ENCODE measurements around the gene YJU2.

The YJU2 gene

DNA sequence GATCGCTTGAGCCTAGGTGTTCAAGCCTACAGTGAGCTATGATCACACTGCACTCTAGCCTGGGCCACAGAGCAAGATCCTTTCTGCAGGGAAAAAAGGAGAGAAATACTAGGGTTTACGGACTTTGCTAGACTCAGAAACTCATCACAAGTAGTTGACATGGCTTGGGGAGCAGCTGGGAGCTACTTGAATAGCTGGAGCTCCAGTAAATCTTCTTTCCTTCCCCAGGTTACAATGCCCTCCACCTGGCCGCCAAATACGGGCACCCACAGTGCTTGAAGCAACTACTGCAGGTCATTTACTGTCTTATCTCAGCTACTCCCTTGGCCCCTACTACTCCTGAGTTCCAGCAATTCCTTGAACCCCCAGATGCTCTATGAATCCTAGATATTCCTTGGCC, 45.1 kb upstream of the YJU2 start:
- TF ChIP-seq, protein P1, sequence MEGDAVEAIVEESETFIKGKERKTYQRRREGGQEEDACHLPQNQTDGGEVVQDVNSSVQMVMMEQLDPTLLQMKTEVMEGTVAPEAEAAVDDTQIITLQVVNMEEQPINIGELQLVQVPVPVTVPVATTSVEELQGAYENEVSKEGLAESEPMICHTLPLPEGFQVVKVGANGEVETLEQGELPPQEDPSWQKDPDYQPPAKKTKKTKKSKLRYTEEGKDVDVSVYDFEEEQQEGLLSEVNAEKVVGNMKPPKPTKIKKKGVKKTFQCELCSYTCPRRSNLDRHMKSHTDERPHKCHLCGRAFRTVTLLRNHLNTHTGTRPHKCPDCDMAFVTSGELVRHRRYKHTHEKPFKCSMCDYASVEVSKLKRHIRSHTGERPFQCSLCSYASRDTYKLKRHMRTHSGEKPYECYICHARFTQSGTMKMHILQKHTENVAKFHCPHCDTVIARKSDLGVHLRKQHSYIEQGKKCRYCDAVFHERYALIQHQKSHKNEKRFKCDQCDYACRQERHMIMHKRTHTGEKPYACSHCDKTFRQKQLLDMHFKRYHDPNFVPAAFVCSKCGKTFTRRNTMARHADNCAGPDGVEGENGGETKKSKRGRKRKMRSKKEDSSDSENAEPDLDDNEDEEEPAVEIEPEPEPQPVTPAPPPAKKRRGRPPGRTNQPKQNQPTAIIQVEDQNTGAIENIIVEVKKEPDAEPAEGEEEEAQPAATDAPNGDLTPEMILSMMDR (IDR thresholded peaks at IDR 0.05; ENCODE audit: insufficient read depth, low read depth, low read length, missing control alignments): no peak
- no peak for DNase-seq (ENCODE audit: low read depth)

DNA sequence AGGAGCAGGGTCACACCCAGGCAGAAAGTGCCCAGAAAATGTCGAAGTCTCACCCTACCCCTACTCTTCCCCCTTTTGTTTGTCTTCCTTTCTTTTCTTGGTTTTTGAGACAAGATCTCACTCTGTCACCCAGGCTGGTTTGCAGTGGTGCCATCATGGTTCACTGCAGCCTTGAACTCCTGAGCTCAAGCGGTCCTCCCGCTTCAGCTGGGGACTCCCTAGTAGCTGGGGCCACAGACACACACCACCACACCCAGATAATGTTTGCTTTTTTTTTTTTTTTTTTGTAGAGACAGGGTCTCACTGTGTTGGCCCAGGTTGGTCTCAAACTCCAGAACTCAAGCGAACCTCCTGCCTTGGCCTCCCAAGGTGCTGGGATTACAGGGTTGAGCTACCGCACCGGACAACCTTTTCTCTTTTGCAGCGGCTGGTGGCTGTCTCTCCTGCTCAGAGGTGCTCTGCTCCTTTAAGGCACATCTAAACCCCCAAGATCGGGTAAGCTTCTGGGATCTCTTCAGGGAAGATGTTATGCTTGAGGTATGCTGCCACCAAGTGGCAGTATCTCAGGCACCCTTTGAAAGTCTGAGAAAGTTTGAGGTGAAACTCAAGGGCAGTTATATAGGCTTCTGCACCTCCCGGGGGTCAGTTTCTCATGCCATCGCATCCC, 39.9 kb upstream of the YJU2 start:
- DNase-seq (ENCODE audit: low read depth): peak; percentile 59

More for the DNA sequence above, 45.1 kb upstream of the YJU2 start:
- H3K4me3 ChIP-seq (ENCODE audit: low read depth, low read length): no peak overlapping the region

DNA sequence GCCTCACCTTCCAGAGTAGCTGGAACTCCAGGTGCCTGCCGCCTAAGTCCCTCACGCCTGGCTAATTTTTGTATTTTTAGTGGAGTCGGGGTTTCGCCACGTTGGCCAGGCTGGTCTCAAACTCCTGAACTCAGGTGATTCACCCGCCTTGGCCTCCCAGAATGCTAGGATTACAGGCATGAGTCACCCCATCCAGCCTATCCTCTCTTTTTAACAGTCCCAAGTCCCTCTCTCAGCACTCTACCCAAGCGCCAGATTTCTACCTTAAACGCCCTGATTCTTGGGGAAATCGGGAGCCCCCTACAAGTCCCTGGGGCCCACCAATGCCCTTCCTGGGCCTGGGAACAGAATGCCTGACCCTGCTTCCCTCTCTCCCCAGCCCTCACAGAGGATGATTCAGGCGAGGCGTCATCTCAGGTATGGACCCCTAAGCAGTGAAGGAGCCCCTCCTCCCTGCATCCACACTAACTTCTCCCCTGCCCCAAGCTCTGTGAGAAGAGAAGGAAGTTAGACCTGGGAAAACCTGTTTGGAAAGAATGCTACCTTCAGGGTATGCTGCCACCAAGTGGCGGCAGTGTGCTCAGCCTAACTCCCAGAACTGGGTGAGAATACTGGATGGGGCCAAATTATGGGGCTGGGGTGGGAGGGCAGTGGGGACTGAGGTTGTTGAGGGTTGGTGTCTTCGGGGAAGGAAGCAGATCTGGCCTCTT, 38.3 kb upstream of the YJU2 start:
- DNase-seq (ENCODE audit: low read depth): no peak
- TF ChIP-seq, protein P1 (IDR thresholded peaks at IDR 0.05; ENCODE audit: insufficient read depth, low read depth, low read length, missing control alignments): peak; percentile 63
- no peak overlapping the region for H3K4me3 ChIP-seq (ENCODE audit: low read depth, low read length)

More for the DNA sequence above, 39.9 kb upstream of the YJU2 start:
- H3K4me3 ChIP-seq (ENCODE audit: low read depth, low read length): no peak overlapping the region
- TF ChIP-seq, protein P1 (IDR thresholded peaks at IDR 0.05; ENCODE audit: insufficient read depth, low read depth, low read length, missing control alignments): peak; percentile 41

DNA sequence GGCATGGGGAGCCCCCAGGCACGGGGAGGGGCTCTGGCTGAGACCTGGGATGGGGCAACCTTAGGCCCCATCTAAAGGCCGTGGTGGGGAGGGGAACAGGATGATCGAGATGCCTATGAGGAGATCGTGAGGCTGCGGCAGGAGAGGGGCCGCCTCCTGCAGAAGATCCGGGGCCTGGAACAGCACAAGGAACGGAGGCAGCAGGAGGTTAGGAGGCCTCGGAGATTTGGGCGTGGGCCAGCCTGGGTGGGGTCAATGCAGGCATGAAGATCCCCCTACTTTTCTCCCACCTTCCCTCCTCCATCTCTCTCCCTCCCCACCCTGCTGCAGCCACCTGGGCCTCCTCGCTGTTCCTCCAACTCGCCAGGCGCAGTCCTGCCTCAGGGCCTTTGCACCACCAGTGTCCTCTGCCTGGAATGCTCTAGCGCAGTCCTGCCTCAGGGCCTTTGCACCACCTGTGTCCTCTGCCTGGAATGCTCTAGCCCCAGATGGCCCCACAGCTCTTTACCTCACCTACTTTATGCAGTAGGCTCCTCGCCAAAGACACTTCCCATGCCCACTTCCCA, 36.6 kb upstream of the YJU2 start:
- TF ChIP-seq, protein P1 (IDR thresholded peaks at IDR 0.05; ENCODE audit: insufficient read depth, low read depth, low read length, missing control alignments): no peak
- no peak overlapping the region for H3K4me3 ChIP-seq (ENCODE audit: low read depth, low read length)
- no peak for DNase-seq (ENCODE audit: low read depth)

DNA sequence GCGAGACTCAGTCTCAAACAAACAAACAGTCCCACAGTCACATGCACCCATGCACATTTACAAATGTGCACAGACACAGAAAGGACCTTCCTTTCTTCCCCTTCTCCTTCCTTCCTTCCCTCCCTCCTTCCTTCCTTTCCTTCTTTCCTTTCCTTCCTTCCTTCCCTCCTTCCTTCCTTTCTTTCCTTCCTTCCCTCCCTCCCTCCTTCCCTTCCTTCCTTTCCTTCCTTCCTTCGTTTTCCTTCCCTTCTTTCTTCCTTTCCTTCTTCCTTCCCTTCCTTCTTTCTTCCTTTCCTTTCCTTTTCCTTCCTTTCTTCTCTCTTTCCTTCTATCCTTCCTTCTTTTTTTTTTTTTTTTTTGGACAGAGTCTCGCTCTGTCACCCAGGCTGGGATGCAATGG, 33.8 kb upstream of the YJU2 start:
- no peak for DNase-seq (ENCODE audit: low read depth)
- TF ChIP-seq, protein P1 (IDR thresholded peaks at IDR 0.05; ENCODE audit: insufficient read depth, low read depth, low read length, missing control alignments): no peak
- H3K4me3 ChIP-seq (ENCODE audit: low read depth, low read length): no peak overlapping the region

DNA sequence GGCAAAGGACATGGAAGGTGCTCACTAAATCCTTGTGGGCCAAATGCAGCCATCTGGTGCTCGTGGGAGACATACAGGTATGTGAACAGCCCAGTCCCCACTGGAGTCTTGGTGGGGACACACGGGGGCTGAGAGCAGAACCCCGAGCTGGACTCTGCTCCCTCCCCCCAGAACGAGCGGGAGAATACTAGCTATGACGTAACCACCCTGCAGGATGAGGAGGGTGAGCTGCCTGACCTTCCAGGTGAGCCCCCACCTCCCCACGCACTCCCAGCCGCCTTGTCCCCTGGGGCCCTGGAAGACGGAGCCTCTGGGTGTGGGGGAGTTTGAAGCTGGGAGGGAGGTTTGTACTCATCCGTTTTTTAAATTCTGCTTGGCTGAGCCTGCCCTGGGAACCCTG, 31.1 kb upstream of the YJU2 start:
- TF ChIP-seq, protein P1 (IDR thresholded peaks at IDR 0.05; ENCODE audit: insufficient read depth, low read depth, low read length, missing control alignments): no peak
- DNase-seq (ENCODE audit: low read depth): no peak
- H3K4me3 ChIP-seq (ENCODE audit: low read depth, low read length): no peak overlapping the region

Data from GM12865 (cell line).